Ishikawa (cell line): ENCODE results near the gene PTPRN2.

Source experiments
- CEBPB ChIP-seq: IDR thresholded peaks from 2 replicates; pipeline ENCODE4 v1.6.1; 2012
- CREB1 ChIP-seq: IDR thresholded peaks from 2 replicates; pipeline ENCODE4 v1.6.1; 2012; ENCODE audit warnings: low read depth
- EGR1 ChIP-seq: IDR thresholded peaks from 2 replicates; pipeline ENCODE4 v1.6.1; 2012
- EP300 ChIP-seq: IDR thresholded peaks from 2 replicates; pipeline ENCODE4 v1.6.1; 2012; ENCODE audit warnings: borderline replicate concordance
- FOXM1 ChIP-seq: IDR thresholded peaks from 2 replicates; pipeline ENCODE4 v1.6.1; 2012; ENCODE audit warnings: low read depth, borderline replicate concordance
- MAX ChIP-seq: IDR thresholded peaks from 2 replicates; pipeline ENCODE4 v1.6.1; 2012
- NFIC ChIP-seq: IDR thresholded peaks from 2 replicates; pipeline ENCODE4 v1.6.1; 2012
- RAD21 ChIP-seq: IDR thresholded peaks from 2 replicates; pipeline ENCODE4 v1.6.1; 2012; ENCODE audit warnings: low read depth
- TAF1 ChIP-seq: IDR thresholded peaks from 2 replicates; pipeline ENCODE4 v1.6.1; 2012; ENCODE audit warnings: low read depth, mild to moderate bottlenecking
- TCF12 ChIP-seq: IDR thresholded peaks from 2 replicates; pipeline ENCODE4 v1.6.1; 2012; ENCODE audit warnings: low read depth
- TEAD4 ChIP-seq: IDR thresholded peaks from 2 replicates; pipeline ENCODE4 v1.6.1; 2012
- YY1 ChIP-seq: IDR thresholded peaks from 2 replicates; pipeline ENCODE4 v1.6.1; 2012; ENCODE audit warnings: low read depth
- ZBTB7A ChIP-seq: IDR thresholded peaks from 2 replicates; pipeline ENCODE4 v1.6.1; 2012; ENCODE audit warnings: low read depth
- TF ChIP-seq, protein P1 (sequence below): IDR thresholded peaks from 2 replicates; pipeline ENCODE4 v1.6.1; 2012
- TF ChIP-seq, protein P2 (sequence below): IDR thresholded peaks from 2 replicates; pipeline ENCODE4 v1.6.1; 2012; ENCODE audit warnings: low read depth, mild to moderate bottlenecking

PTPRN2 gene

DNA sequence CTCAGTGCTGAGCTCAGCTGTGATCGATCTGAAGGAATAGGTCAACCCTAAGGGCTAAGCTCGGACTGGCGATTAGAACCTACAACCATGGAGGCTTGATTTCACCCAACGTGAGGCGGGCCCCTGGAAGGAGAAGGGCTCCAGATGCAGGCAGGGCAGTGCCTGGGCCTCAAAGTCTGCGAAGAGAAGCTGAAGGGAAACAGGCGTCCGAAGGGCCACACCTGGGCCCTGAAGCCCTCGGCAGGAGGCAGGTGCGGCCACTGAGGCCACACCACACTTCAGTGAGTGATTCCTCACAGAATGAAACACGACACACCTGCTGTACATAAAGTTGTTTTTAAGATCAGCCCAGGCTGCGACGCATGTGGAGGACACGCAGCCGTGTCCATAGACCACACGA lies 198.7 kb downstream of the PTPRN2 start:
- TF ChIP-seq RAD21 (no peak), NFIC (no peak), EGR1 (no peak), YY1 (no peak), FOXM1 (no peak), CEBPB (no peak), EP300 (no peak), MAX (no peak), CREB1 (no peak), TCF12 (no peak)

DNA sequence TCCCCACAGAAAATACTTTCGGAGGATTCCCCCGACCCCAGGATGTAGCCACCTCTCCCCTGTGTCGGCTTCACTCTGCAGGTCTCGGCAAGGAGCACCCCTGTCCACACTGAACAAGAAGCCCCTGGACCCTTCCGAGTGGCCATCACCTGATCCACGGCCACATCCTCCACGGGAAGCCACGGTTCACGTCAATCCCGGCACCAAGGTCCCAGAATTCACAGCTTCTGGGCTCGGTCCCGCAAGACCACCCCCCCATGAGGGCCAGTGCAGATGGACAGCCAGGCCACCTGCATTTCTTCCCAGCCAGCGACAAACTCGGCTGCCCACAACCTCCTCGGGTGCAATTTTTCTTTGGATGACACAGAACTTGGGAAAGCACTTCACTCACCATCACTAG lies 199.6 kb downstream of the PTPRN2 start:
- TF ChIP-seq, protein P1, sequence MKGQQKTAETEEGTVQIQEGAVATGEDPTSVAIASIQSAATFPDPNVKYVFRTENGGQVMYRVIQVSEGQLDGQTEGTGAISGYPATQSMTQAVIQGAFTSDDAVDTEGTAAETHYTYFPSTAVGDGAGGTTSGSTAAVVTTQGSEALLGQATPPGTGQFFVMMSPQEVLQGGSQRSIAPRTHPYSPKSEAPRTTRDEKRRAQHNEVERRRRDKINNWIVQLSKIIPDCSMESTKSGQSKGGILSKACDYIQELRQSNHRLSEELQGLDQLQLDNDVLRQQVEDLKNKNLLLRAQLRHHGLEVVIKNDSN, result no peak
- TF ChIP-seq TCF12, result no peak

DNA sequence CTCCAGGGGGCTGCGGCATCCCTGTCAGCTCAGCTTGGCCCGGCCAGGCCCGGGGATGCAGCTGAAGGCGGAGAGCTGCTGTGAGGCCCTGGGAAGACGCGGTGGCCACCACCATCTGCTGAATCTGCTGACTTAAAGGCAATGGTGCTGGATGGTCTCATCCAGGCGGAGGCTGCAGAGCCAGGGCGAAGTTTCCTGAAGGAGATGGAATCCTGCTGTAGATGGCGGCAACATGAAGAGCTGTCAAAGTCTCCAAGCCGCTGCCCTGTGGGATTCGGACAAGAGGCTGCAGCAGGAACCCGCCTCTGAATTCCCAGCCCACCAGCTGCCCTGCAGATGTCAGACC lies 200.1 kb downstream of the PTPRN2 start:
- TF ChIP-seq CEBPB (no peak), YY1 (no peak), TCF12 (no peak), EGR1 (no peak), ZBTB7A (no peak), MAX (no peak)
- TF ChIP-seq, protein P1, result no peak
- TF ChIP-seq, protein P2, sequence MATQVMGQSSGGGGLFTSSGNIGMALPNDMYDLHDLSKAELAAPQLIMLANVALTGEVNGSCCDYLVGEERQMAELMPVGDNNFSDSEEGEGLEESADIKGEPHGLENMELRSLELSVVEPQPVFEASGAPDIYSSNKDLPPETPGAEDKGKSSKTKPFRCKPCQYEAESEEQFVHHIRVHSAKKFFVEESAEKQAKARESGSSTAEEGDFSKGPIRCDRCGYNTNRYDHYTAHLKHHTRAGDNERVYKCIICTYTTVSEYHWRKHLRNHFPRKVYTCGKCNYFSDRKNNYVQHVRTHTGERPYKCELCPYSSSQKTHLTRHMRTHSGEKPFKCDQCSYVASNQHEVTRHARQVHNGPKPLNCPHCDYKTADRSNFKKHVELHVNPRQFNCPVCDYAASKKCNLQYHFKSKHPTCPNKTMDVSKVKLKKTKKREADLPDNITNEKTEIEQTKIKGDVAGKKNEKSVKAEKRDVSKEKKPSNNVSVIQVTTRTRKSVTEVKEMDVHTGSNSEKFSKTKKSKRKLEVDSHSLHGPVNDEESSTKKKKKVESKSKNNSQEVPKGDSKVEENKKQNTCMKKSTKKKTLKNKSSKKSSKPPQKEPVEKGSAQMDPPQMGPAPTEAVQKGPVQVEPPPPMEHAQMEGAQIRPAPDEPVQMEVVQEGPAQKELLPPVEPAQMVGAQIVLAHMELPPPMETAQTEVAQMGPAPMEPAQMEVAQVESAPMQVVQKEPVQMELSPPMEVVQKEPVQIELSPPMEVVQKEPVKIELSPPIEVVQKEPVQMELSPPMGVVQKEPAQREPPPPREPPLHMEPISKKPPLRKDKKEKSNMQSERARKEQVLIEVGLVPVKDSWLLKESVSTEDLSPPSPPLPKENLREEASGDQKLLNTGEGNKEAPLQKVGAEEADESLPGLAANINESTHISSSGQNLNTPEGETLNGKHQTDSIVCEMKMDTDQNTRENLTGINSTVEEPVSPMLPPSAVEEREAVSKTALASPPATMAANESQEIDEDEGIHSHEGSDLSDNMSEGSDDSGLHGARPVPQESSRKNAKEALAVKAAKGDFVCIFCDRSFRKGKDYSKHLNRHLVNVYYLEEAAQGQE, result no peak

GRCh38 chr7:158386866-158387545 lies 200.6 kb downstream of the PTPRN2 start:
- TF ChIP-seq, protein P1, result no peak
- TF ChIP-seq, protein P2, result no peak
- TF ChIP-seq FOXM1 (no peak), CEBPB (no peak), YY1 (no peak), TAF1 (no peak)

DNA sequence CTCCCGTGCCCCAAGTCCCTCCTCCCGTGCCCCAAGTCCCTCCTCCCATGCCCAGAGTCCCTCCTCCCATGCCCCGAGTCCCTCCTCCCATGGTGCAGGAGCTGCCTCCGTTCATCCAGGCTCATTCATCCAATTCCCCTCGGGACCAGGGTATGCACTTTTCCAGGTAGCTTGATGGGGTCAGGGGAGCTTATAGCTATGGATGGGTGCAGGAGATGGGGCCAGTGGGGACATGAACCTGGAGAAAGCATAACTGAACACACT lies 201.3 kb downstream of the PTPRN2 start:
- TF ChIP-seq TCF12 (no peak), ZBTB7A (no peak), TEAD4 (no peak), NFIC (no peak), RAD21 (no peak), YY1 (no peak), MAX (no peak), CREB1 (no peak), TAF1 (no peak)
- TF ChIP-seq, protein P1, result no peak
- TF ChIP-seq, protein P2, result no peak
